Amniotic epithelial cell (primary cell): ENCODE data around the gene TAF11L6.
"Not testable (repeated sequence)": the region's sequence is repeated elsewhere in the genome, so short reads cannot be mapped to it uniquely, and the experiment has no call there.

Experiments
- DNase-seq: peaks from one replicate; pipeline ENCODE4 v3.0.0-alpha.2; 2010; ENCODE audit warnings: low read depth

The TAF11L6 gene

GRCh38 chr5:17528369-17528768 lies at the start of gene TAF11L6:
TSS of gene TAF11L6 (plus strand) at chr5:17528669.
- not testable (repeated sequence) for DNase-seq

GRCh38 chr5:17481378-17481777 lies 47.1 kb upstream of the TAF11L6 start:
- no peak for DNase-seq

- DNase-seq: no peak
Observed at GRCh38 chr5:17482790-17483189, 45.7 kb upstream of the TAF11L6 start.

GRCh38 chr5:17486464-17487173 lies 41.9 kb upstream of the TAF11L6 start:
- peak; percentile 14 for DNase-seq

GRCh38 chr5:17487174-17487512 lies 41.3 kb upstream of the TAF11L6 start:
- no peak for DNase-seq

GRCh38 chr5:17491257-17491656 lies 37.2 kb upstream of the TAF11L6 start:
- DNase-seq: not testable (repeated sequence)

- no peak for DNase-seq
Observed at GRCh38 chr5:17492770-17493169, 35.7 kb upstream of the TAF11L6 start.

- DNase-seq: no peak
Observed at GRCh38 chr5:17497446-17497845, 31.0 kb upstream of the TAF11L6 start.

GRCh38 chr5:17497931-17498330 lies 30.5 kb upstream of the TAF11L6 start, which contains the start of gene TAF11L2:
TSS of gene TAF11L2 (plus strand) at chr5:17498231.
- DNase-seq: not testable (repeated sequence)

- DNase-seq: no peak
Observed at GRCh38 chr5:17511775-17512325, 16.6 kb upstream of the TAF11L6 start.

GRCh38 chr5:17517526-17517925 lies 10.9 kb upstream of the TAF11L6 start:
- not testable (repeated sequence) for DNase-seq

GRCh38 chr5:17518067-17518466 lies 10.4 kb upstream of the TAF11L6 start, which contains the start of gene TAF11L3:
TSS of gene TAF11L3 (plus strand) at chr5:17518367.
- DNase-seq: not testable (repeated sequence)

GRCh38 chr5:17519508-17519907 lies 9.0 kb upstream of the TAF11L6 start:
- not testable (repeated sequence) for DNase-seq

GRCh38 chr5:17521501-17521900 lies 7.0 kb upstream of the TAF11L6 start, which contains the start of gene TAF11L4:
TSS of gene TAF11L4 (plus strand) at chr5:17521801.
- not testable (repeated sequence) for DNase-seq

GRCh38 chr5:17524935-17525334 lies 3.5 kb upstream of the TAF11L6 start, which contains the start of gene TAF11L5:
TSS of gene TAF11L5 (plus strand) at chr5:17525235.
- not testable (repeated sequence) for DNase-seq

GRCh38 chr5:17526504-17526903 lies 2.0 kb upstream of the TAF11L6 start:
- DNase-seq: not testable (repeated sequence)
